Calu3 (cell line): ENCODE measurements around the gene RAPSN. TPM values are rescaled to one million over a fixed set of nuclear protein-coding genes. Genes with fewer than 3 reads are reported as not detected.

Experiments
- BruUV-seq: library from RNA; stranded (reverse); fragments of 400-500 nt; replicated peaks from 2 replicates; lab custom pipeline; 2021; lab: Mats Ljungman, UMichigan
- CTCF ChIA-PET: fragments of 300-600 bp; sonication (Branson Sonifier 250); formaldehyde crosslinking; loops from one replicate; lab custom pipeline; 2022; ENCODE audit warnings: antibody characterized with exemption; lab: Charles Lee
- DNase-seq: peaks from one replicate; pipeline ENCODE4 v3.0.0; 2022
- H3K27ac Mint-ChIP-seq: one replicate; pipeline ENCODE4 v1.8.0; 2022; ENCODE audit warnings: mixed read lengths; ENCODE audit not compliant: unreplicated experiment
- H3K27me3 Mint-ChIP-seq: one replicate; pipeline ENCODE4 v1.8.0; 2022; ENCODE audit warnings: mixed read lengths; ENCODE audit not compliant: unreplicated experiment
- H3K36me3 Mint-ChIP-seq: one replicate; pipeline ENCODE4 v1.8.0; 2022; ENCODE audit warnings: mild to moderate bottlenecking, moderate library complexity, mixed read lengths; ENCODE audit not compliant: insufficient read depth, unreplicated experiment
- H3K4me1 Mint-ChIP-seq: one replicate; pipeline ENCODE4 v1.8.0; 2022; ENCODE audit warnings: mild to moderate bottlenecking, low read depth, mixed read lengths; ENCODE audit not compliant: unreplicated experiment
- H3K4me3 Mint-ChIP-seq: one replicate; pipeline ENCODE4 v1.8.0; 2022; ENCODE audit warnings: mild to moderate bottlenecking, low read depth, moderate library complexity, mixed read lengths; ENCODE audit not compliant: unreplicated experiment
- H3K9me3 Mint-ChIP-seq: one replicate; pipeline ENCODE4 v1.8.0; 2022; ENCODE audit warnings: low read depth, mixed read lengths; ENCODE audit not compliant: unreplicated experiment
- CTCF ChIP-seq: fragments of 200-600 bp; IDR thresholded peaks from one replicate; pipeline ENCODE4 v1.8.0; 2022; ENCODE audit warnings: antibody characterized with exemption; ENCODE audit not compliant: unreplicated experiment
- intact Hi-C: fragments of 100-400 bp; cut with micrococcal nuclease; formaldehyde crosslinking; loops from one replicate; pipeline ENCODE4 v1.10.0; 2022; ENCODE audit not compliant: unreplicated experiment
- total RNA-seq: library from RNA; stranded (reverse); gene quantifications from 2 replicates; pipeline ENCODE4 v1.2.3, GENCODE V29; 2022

The RAPSN gene
- total RNA-seq, 1 experiment from 2014 or later = 1.8 TPM

DNA sequence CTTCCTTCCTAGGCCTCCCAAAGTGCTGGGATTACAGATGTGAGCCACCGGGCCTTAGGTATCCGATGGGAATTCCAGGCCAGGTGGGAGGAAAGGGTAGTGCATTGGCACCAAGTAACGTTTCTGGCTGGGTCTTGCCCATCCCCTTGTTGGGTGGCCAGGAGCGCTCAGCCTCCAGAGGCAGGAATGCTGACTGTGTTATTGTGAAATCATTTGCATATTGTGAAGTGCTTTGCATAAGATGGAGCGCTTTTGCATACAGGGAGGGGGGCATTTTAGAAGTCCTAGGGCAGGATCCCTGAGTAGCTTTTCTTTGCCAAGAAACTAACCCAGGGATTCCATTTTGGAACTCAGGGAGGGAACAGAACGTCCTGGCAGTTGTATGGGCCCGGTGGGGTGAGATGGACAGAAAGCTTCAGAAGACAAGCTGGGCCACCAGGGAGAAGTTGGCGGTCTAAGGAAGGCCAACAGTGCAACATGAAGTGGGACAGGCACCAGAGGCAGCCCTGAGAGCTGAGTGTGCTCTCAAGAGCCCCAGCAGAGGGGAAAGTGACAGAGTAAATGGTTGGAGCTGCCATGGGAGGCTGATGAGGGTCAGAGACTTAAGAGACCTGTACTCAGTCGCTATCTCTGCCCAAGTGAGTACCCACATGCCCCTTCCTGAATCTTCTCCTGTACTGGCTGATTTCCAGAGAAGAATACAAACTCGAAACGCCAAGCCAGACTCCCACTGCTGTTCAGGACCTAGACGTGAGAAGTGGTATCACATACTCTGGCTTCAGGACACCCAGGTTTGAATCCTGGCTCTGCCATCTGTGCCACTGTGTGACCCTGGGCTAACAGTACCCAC lies 41.8 kb downstream of the RAPSN start:
- no peak for DNase-seq
- peak overlapping the region; percentile 82 for H3K4me3 Mint-ChIP-seq
- intact Hi-C loops = loop anchor here (5.0 kb wide), 1 partner anchor 35 kb away; no protein-coding TSS in a partner anchor
- H3K36me3 Mint-ChIP-seq = peaks cover 27% of the 10 kb centered on the region
- BruUV-seq = no TSS peak
- no peaks in the 10 kb centered on the region for H3K27me3 Mint-ChIP-seq
- H3K27ac Mint-ChIP-seq = peak overlapping the region; percentile 69
- CTCF ChIA-PET = interaction anchor here (0.7 to 0.9 kb wide), 2 partner anchors 33 to 36 kb away, joined by 4 to 5 read pairs; no protein-coding TSS in a partner anchor
- TF ChIP-seq CTCF = no peak
- H3K9me3 Mint-ChIP-seq = no peaks in the 10 kb centered on the region
- peaks cover 9% of the 10 kb centered on the region for H3K4me1 Mint-ChIP-seq

- no TSS peak for BruUV-seq
- no peak overlapping the region for H3K27ac Mint-ChIP-seq
- DNase-seq = no peak
These were observed 45.4 kb downstream of the RAPSN start for GRCh38 chr11:47403571-47403970.

GRCh38 chr11:47403135-47403534 lies 45.8 kb downstream of the RAPSN start:
- CTCF ChIA-PET = no interaction called here
- no peak for DNase-seq
- Mint-ChIP-seq H3K36me3 (peaks cover 14% of the 10 kb centered on the region), H3K27ac (no peak overlapping the region), H3K4me3 (no peak overlapping the region), H3K27me3 (peaks cover 13% of the 10 kb centered on the region), H3K4me1 (peaks cover 9% of the 10 kb centered on the region), H3K9me3 (no peaks in the 10 kb centered on the region)
- TF ChIP-seq CTCF = no peak
- intact Hi-C loops = no loop called here
- BruUV-seq = no TSS peak

More at GRCh38 chr11:47403571-47403970, 45.4 kb downstream of the RAPSN start:
- no peak for TF ChIP-seq CTCF
- CTCF ChIA-PET = no interaction called here
- Mint-ChIP-seq H3K9me3 (no peaks in the 10 kb centered on the region), H3K27me3 (peaks cover 13% of the 10 kb centered on the region), H3K4me3 (no peak overlapping the region), H3K36me3 (peaks cover 18% of the 10 kb centered on the region), H3K4me1 (peaks cover 9% of the 10 kb centered on the region)
- intact Hi-C loops = no loop called here

GRCh38 chr11:47400768-47401279 lies 48.1 kb downstream of the RAPSN start:
- Mint-ChIP-seq H3K4me3 (peak overlapping the region; percentile 44), H3K27me3 (peaks cover 13% of the 10 kb centered on the region), H3K36me3 (no peaks in the 10 kb centered on the region), H3K27ac (no peak overlapping the region), H3K4me1 (no peaks in the 10 kb centered on the region), H3K9me3 (no peaks in the 10 kb centered on the region)
- no peak for TF ChIP-seq CTCF
- no peak for DNase-seq
- no TSS peak for BruUV-seq
- intact Hi-C loops = no loop called here
- CTCF ChIA-PET = no interaction called here
